ENCODE measurements around the gene PTPRG. TPM values are rescaled to one million over a fixed set of nuclear protein-coding genes. Genes with fewer than 3 reads are reported as not detected.

Gene PTPRG
- total and polyA plus RNA-seq, 2 donors (not counting 3 experiments of a cell fraction or from before 2014, with no cell fraction given), result 8.9 to 39.1 TPM

DNA sequence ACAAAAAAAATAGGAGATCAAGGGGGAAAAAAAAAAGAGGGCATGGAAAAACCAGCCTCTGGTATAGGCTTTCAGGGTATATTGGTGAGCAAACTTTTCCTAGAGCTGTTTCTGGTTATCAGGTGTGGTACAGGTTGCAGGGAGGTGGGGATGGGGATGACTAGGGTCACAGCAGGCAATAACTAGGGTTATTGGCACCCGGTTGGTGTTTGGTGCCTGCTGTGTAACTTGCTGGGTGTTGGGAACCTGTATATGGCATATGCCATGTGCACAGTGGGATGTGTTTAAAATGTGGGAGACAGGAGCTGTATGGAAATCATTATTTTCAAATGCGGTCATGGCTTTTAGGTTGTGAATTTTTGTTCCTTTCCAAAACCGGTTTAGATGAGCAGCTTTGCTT is 119.2 kb downstream of the PTPRG start:
- Histone ChIP-seq H3K36me3 (ENCODE audit: control insufficient read depth in 2 of 2, extremely low read depth in 1 of 2, insufficient read depth in 2 of 2, low read length in 2 of 2) (no peaks in the 10 kb centered on the region), H3K9me1 (replicated peaks; ENCODE audit: control insufficient read depth, extremely low read depth, insufficient read depth, low read length) (no peaks in the 10 kb centered on the region), H3K4me1 (ENCODE audit: control insufficient read depth, extremely low read depth, insufficient read depth, low read length) (no peaks in the 10 kb centered on the region), H3K27ac (ENCODE audit: insufficient read depth, low read depth, low read length) (no peak overlapping the region), H3K9me3 (replicated peaks; ENCODE audit: control insufficient read depth, insufficient read depth, low read length) (no peaks in the 10 kb centered on the region), H3K4me3 (replicated peaks in 1 of 3; ENCODE audit: insufficient read depth in 1 of 3, low read depth in 1 of 3, low read length in 3 of 3) (no peak overlapping the region), H3K27me3 (ENCODE audit: control insufficient read depth in 2 of 2, insufficient read depth in 2 of 2, low read length in 2 of 2) (no peaks in the 10 kb centered on the region), H2AFZ (ENCODE audit: low read depth, low read length) (no peak overlapping the region), H3K79me2 (ENCODE audit: control insufficient read depth, insufficient read depth, low read length) (no peaks in the 10 kb centered on the region), H4K20me1 (replicated peaks; ENCODE audit: control insufficient read depth, extremely low read depth, insufficient read depth, low read length) (no peaks in the 10 kb centered on the region), H3K9ac (replicated peaks; ENCODE audit: extremely low read depth, insufficient read depth, low read length) (no peak overlapping the region), H3K4me2 (ENCODE audit: insufficient read depth, low read length) (no peak overlapping the region)
- intact Hi-C loops (cut with micrococcal nuclease) (no loop called here), dilution Hi-C loops (cut with MboI; ENCODE audit: extremely low pct_ligation_motif_present, low sequenced_read_pairs) (no loop called here)
- ChIA-PET POLR2A (no interaction called here), CTCF (interaction anchor here (0.6 kb wide), 1 partner anchor 9 kb away, joined by 3 read pairs; no protein-coding TSS in a partner anchor)
- TF ChIP-seq, protein P1, sequence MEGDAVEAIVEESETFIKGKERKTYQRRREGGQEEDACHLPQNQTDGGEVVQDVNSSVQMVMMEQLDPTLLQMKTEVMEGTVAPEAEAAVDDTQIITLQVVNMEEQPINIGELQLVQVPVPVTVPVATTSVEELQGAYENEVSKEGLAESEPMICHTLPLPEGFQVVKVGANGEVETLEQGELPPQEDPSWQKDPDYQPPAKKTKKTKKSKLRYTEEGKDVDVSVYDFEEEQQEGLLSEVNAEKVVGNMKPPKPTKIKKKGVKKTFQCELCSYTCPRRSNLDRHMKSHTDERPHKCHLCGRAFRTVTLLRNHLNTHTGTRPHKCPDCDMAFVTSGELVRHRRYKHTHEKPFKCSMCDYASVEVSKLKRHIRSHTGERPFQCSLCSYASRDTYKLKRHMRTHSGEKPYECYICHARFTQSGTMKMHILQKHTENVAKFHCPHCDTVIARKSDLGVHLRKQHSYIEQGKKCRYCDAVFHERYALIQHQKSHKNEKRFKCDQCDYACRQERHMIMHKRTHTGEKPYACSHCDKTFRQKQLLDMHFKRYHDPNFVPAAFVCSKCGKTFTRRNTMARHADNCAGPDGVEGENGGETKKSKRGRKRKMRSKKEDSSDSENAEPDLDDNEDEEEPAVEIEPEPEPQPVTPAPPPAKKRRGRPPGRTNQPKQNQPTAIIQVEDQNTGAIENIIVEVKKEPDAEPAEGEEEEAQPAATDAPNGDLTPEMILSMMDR (IDR thresholded peaks at IDR 0.05; ENCODE audit: extremely low read depth in 1 of 2, insufficient read depth in 1 of 2, low read depth in 1 of 2, low read length in 2 of 2), result no peak
- TF ChIP-seq FOS (IDR thresholded peaks at IDR 0.05; ENCODE audit: borderline replicate concordance, insufficient read depth, low read length) (no peak), EZH2 (IDR thresholded peaks at IDR 0.05; ENCODE audit: borderline replicate concordance, low read depth, low read length, severe bottlenecking) (no peak), POLR2AphosphoS5 (IDR thresholded peaks at IDR 0.05; ENCODE audit: insufficient read depth, low read depth, low read length) (no peak), JUN (IDR thresholded peaks at IDR 0.05; ENCODE audit: borderline replicate concordance, insufficient read depth, insufficient read length, low read depth) (no peak)
- TF ChIP-seq, protein P2, sequence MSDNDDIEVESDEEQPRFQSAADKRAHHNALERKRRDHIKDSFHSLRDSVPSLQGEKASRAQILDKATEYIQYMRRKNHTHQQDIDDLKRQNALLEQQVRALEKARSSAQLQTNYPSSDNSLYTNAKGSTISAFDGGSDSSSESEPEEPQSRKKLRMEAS (IDR thresholded peaks at IDR 0.05; ENCODE audit: insufficient read depth, insufficient read length), result no peak
- FAIRE-seq (no peak), DNase-seq (ENCODE audit: low read depth, low spot score) (no peak)
- BruUV-seq (replicated peaks), result no TSS peak
